Mammary epithelial cell (primary cell): Measurements from ENCODE around the gene KIF6.

Source experiments
- CTCF ChIP-seq, 2 donors: IDR thresholded peaks in 1 of 2; conservative IDR thresholded peaks in 1 of 2; 2 replicates each; pipeline ENCODE4 v1.5.1; 2011 to 2012; ENCODE audit warnings: inconsistent platforms in 2 of 2, low read length in 2 of 2, mild to moderate bottlenecking in 2 of 2, control low read depth in 1 of 2, low read depth in 1 of 2; ENCODE audit not compliant: insufficient read depth in 1 of 2; ENCODE audit errors: extremely low read depth in 1 of 2
- EZH2 ChIP-seq: IDR thresholded peaks from 2 replicates; pipeline ENCODE4 v1.6.1; 2012; ENCODE audit warnings: low read length, inconsistent platforms, borderline replicate concordance

- TF ChIP-seq CTCF (conservative IDR thresholded peaks at IDR 0.05 in 1 of 2, IDR thresholded peaks at IDR 0.05 in 1 of 2; ENCODE audit: extremely low read depth in 1 of 2, insufficient read depth in 1 of 2, low read depth in 1 of 2, low read length in 2 of 2) (no peak), EZH2 (no peak)
Observed at GRCh38 chr6:39729945-39730344, 4.7 kb upstream of the KIF6 start.
